Inferior parietal cortex (tissue), 1 donor: ENCODE measurements around the gene PDE10A.

Experiments
- DNase-seq: peaks from one replicate; pipeline ENCODE4 v3.0.0-alpha.2; 2016; ENCODE audit errors: extremely low spot score

The PDE10A gene

DNA sequence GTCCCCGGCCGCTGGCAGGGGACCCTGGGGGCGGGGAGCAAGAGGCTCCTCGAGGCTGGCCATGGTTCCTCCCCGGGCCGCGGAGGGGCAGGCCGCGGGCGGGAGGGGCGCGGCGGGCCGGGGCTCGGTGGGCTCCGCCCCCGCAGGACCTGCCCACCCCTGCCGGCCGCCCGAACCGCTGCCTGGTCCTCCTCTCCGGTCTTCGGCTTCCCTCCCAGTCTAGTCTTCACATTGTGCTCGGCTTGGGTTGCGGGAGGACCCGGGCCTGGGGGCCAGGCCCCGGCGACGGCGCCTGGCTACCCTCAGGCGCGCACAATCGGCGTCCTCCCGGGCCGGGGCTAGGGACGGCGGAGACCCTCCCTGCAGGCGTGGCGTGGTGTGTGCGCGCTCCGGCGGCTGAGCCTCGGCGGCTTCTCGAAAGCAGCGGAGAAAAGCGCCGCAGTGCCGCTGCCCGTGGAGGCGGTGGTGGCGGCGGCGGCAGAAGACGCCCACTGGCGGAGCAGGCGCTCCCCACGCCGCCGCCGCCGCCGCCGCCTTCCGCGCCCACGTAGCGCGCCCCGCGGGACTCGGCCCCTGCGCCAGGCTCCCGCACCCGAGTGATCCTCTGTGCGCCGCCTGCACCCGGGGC, at the start of gene PDE10A:
PDE10A (minus strand) TSS at position 493 of the 628 bp plus-strand sequence; CDS start at position 63, 430 bp downstream.
- peak; percentile 7 for DNase-seq

GRCh38 chr6:165708985-165709576, 46.0 kb upstream of the PDE10A start:
- DNase-seq = no peak

DNA sequence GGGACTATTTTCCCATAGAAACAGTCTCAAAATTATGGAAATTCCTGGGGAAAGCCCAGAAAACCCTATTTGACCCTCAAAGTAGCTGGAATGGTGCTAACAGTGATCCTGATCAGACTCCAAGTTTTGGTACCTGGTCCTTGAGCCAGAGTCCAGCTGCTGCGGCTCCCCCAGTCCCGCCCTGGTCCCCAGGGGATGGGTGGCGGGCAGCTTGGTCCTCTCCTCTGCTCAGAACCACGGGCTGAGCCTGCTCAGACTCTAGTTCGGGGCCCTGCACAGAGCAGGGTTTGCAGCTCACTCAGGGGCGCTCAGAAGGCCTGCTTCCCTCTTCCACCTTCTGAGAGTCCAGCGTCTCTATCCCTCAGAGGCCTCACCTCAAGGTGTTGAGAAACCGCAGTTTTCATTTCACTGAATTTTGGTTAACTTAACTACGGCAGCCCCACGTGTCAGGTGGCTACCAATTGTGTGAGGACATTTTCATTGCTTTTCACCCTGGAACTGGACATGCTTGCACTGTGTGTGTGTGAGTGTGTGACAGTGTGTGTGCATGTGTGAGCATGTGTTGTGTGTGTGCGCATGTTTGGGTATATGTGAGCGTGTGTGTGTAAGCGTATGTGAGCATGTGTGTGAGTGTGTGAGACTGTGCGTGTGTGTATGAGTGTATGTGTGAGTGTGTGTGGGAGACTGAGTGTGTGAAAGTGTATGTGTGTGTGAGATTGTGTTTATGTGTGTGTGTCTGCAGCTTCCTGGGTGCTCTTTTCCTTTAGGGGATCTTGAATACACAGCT, 44.2 kb upstream of the PDE10A start:
- DNase-seq = no peak

GRCh38 chr6:165705941-165706340, 42.9 kb upstream of the PDE10A start:
- no peak for DNase-seq

DNA sequence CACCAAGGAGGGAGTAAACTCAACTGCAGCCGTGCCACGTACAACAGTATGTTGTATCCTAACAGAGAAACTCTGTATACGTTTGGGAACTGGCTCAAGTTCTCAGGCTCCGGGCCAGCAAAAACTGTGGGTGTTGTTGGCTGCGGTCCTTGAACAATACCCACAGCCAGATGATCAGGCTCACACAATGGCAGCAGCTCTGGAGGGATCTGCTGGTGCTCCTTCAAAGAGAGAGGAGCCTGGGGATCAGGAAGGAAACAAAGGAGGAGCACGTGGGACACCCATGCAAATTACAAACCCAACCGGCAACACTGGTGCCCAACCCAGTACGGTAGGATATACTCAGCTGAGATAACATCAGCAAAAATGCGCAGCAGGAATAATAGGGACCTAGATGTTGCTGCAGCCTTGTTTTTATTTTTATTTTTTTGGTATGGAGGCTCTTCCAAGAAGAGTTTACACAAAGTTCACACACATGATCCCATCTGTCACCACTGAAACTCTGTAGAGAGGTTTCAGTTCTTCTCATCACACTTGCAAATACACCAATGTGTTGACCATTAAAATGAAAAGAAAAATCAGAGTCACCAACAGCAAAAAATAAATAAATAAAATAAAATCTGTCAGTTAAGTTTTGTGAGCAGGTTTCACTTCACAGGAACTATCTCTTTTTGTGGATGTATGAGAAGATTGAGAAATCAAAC, 41.2 kb upstream of the PDE10A start:
- DNase-seq = peak; percentile 73

DNA sequence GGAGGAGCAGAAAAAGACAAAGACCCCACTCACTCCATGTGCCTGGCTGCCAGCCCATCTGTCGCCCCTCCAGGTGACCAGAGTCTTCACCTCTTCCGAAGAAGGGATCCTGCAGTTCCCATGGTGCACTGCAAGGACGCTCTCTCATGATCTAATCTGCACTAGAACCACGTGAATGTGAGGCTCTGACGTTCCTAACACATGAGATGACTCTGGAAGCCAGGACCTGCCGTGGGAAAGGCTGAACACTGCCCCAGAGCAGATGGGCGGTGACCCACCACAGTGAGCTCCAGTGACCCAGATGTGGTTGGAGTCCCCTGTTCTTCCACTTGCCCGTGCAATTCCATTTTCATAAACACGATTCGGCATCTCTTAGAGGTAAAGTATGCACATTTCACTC, 39.6 kb upstream of the PDE10A start:
- DNase-seq = no peak

GRCh38 chr6:165701564-165702354, 38.7 kb upstream of the PDE10A start:
- DNase-seq = no peak

DNA sequence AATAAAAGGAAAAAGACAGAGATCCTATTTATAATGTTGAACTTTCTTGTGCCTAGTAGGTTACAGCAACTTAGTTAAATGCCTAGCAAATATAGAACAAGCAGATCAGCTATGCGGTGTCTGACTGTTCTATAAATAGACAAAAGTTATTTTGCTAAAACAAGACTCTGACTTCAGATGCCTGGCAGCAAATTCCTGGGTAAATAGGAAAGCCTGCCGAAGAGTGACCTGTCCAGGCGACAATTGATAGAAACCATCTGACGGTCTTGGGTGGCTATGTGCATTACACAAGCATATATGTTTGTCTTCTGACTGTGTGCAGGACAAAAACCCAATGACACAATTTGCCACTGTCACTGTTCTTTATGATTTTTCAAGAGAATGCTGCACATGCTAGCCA, 38.0 kb upstream of the PDE10A start:
- no peak for DNase-seq

DNA sequence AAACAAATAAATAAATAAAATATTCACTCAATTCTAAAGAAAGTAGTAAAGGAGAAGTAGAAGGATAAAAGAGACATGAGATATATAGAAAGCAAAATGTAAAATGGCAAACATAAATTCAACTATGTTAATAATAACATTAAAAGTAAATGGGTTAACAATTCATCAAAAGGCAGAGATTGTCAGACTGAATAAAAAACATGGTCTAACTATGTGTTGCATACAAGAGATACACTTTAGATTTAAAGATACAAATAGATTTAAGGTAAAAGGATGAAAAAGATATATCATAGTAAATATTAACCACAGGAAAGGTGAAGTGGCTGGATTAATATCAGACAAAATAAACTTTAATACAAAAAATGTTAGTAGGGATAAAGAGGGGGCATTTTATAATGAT, 35.8 kb upstream of the PDE10A start:
- no peak for DNase-seq

- no peak for DNase-seq
Observed at GRCh38 chr6:165697171-165697570, 34.1 kb upstream of the PDE10A start.

- no peak for DNase-seq
Observed at GRCh38 chr6:165695722-165696515, 32.9 kb upstream of the PDE10A start.

DNA sequence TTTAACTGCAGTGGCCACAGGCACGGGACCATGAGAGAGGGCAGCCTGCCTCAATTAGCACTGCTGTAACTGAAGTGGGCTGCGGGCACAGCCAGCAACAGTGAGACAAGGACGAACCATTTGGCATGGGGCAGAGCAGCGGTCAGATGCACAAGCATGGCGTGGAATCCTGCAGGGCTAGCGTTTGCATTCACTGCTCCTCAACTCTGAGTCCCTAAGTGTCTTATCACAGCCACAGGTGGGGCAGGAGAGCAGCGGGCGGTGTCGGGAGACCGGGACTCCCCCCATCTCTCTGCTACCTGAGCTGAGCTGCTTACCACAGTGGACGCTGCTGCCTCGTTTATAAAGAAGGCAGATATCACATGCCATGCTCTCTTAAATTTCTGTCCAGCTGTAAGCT, 31.3 kb upstream of the PDE10A start:
- no peak for DNase-seq

- DNase-seq = no peak
Observed at GRCh38 chr6:165692106-165692653, 29.1 kb upstream of the PDE10A start.

- no peak for DNase-seq
Observed at GRCh38 chr6:165689699-165690098, 26.7 kb upstream of the PDE10A start.

DNA sequence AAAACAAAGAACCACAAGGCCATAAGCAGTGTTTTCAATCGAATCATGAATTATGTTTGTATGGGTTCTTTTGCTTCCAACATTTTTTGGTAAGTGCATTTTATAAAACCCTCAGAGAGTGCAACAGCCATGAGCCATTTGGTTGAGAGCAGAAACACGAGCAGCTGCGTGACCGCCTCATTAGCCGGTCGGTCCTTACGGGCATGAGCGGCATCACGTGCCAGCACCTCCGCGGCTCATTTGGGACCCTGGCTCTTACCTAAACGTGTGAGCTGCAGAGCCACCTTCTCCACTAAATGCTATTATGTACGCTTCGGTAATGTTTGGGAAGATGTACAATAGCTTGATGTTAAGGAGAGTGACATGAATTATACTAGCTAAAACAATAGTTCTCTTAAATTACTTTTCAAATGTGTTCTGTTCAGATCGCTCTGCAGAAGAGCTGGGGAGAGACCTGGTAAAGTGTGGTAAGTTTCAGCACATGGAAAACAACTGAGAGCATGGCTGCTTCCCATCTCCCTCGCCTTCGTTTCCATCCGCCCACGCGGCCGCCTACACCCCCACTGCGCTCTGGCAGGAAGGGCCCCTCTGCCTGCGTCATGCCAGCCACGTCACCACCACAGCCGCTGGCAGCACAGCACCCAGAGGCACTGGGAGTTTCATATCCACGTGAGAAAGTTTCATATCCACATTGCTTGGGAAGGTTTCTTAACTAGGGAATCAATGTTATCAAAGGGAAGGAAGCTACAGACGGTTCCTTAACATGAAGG, 23.7 kb upstream of the PDE10A start:
- no peak for DNase-seq

DNA sequence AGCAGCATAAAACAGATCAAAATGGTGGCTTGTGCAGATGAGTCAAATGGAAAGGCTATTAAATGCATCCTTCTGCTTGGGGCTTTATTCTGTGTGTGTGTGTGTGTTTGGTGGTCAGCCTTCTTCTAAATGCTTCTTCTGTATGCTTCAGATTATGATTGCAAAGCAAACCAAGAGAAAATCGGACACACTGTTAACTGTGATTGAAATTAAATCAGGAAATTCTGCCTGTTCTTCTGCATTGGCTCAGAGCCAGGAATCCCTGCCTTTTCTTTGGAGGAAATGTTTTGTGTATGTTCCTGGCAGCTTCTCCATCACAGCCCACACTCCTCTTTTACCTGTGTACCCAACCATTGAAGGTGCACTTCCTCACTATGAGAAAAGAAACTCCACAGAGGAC, 22.3 kb upstream of the PDE10A start:
- DNase-seq = no peak

- no peak for DNase-seq
Observed at GRCh38 chr6:165684333-165684732, 21.3 kb upstream of the PDE10A start.

DNA sequence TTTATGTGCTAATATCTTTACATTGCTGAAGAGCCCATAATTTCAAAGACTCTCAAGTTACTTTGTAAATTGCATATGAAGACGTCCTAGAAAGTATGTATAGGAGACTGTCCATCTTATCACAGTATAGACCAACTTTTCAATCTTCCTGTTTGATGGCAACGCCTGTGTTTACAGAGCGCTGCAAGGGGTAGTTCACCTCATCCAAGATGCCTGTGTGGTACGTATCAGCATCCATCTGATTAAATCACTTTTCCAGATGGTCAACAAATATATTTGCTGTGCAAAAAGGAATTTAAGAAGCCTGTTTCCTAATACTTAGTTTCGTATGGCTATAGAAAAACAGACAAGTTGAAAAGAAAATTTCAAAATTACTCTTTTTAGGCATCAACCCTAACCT, 17.9 kb upstream of the PDE10A start:
- DNase-seq = no peak

GRCh38 chr6:165679326-165679725, 16.3 kb upstream of the PDE10A start:
- DNase-seq = no peak

- no peak for DNase-seq
Observed at GRCh38 chr6:165678904-165679303, 15.9 kb upstream of the PDE10A start.
